Measurements from ENCODE around the gene UBE2F. TPM values are rescaled to one million over a fixed set of nuclear protein-coding genes. Genes with fewer than 3 reads are reported as not detected.
A peak's percentile ranks its signal among the peaks of the same experiment; 100 is the strongest.

UBE2F gene
- total and polyA plus RNA-seq, 9 of the 15 experiments (the other 6 are each of a cell fraction or from before 2014, with no cell fraction given), result 18.1 to 88.1 (median 53.0) TPM

DNA sequence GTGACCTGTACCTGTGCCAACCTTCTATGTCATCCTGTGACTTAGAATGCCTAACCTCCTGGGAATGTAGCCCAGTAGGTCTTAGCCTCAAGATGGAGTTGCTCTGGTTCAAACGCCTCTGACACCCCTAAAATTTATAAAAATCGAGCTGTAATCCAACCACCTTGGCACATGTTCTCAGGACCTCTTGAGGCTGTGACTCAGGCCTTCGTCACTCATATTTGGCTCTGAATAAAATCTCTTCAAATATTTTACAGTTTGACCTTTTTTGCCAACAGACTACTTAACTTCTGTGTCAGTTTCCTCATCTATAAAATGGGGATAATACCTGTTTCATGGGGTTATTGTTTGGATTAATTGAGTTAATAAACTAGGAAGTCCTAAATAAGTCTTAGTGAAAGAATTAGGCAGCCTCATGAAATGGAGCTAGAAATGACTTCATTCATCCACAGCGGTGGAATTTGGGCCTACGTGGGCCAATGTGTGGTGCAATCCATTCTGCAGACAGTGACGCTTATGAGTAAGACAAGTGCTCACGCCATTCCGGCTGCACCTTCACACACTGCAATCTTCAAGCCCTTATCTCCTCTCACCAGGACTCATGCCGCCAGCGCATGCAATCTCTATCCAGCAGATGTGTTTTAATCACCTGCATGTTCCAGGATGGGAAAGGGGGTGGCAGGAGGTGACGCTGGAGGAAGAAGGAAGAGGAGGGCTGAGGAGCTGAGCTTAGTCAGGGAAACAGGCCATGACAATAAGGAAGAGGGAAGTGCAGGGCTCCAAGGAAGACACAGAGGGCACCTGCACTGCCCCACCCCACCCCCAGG is 2.0 kb upstream of the UBE2F start (continued):
- TF ChIP-seq, protein P1, sequence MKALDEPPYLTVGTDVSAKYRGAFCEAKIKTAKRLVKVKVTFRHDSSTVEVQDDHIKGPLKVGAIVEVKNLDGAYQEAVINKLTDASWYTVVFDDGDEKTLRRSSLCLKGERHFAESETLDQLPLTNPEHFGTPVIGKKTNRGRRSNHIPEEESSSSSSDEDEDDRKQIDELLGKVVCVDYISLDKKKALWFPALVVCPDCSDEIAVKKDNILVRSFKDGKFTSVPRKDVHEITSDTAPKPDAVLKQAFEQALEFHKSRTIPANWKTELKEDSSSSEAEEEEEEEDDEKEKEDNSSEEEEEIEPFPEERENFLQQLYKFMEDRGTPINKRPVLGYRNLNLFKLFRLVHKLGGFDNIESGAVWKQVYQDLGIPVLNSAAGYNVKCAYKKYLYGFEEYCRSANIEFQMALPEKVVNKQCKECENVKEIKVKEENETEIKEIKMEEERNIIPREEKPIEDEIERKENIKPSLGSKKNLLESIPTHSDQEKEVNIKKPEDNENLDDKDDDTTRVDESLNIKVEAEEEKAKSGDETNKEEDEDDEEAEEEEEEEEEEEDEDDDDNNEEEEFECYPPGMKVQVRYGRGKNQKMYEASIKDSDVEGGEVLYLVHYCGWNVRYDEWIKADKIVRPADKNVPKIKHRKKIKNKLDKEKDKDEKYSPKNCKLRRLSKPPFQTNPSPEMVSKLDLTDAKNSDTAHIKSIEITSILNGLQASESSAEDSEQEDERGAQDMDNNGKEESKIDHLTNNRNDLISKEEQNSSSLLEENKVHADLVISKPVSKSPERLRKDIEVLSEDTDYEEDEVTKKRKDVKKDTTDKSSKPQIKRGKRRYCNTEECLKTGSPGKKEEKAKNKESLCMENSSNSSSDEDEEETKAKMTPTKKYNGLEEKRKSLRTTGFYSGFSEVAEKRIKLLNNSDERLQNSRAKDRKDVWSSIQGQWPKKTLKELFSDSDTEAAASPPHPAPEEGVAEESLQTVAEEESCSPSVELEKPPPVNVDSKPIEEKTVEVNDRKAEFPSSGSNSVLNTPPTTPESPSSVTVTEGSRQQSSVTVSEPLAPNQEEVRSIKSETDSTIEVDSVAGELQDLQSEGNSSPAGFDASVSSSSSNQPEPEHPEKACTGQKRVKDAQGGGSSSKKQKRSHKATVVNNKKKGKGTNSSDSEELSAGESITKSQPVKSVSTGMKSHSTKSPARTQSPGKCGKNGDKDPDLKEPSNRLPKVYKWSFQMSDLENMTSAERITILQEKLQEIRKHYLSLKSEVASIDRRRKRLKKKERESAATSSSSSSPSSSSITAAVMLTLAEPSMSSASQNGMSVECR (CRISPR knock-in tag; IDR thresholded peaks at IDR 0.05), result no peak
- TF ChIP-seq ZNF431 (CRISPR knock-in tag; IDR thresholded peaks at IDR 0.05) (peak; percentile 46; the same call in 1 of the 2 replicates), TAL1 (IDR thresholded peaks at IDR 0.05) (peak; percentile 99), ZNF165 (CRISPR knock-in tag; IDR thresholded peaks at IDR 0.05; ENCODE audit: borderline replicate concordance) (peak; percentile 91; the same call in 1 of the 2 replicates), ILF3 (IDR thresholded peaks at IDR 0.05; ENCODE audit: borderline replicate concordance) (no peak), NCOA1 (IDR thresholded peaks at IDR 0.05; ENCODE audit: low read depth) (peak; percentile 95), HDAC2 (IDR thresholded peaks at IDR 0.05) (peak; percentile 89), ZNF780A (CRISPR knock-in tag; IDR thresholded peaks at IDR 0.05) (no peak), PTRF (tag; IDR thresholded peaks at IDR 0.05) (peak; percentile 95), ZNF197 (CRISPR knock-in tag; IDR thresholded peaks at IDR 0.05; ENCODE audit: low read depth) (peak; percentile 43; the same call in 1 of the 2 replicates), CBX5 (IDR thresholded peaks at IDR 0.05; ENCODE audit: borderline replicate concordance, low read depth) (no peak; the same call in 1 of the 2 replicates), ZBTB26 (CRISPR knock-in tag; IDR thresholded peaks at IDR 0.05) (peak; percentile 84; the same call in 1 of the 2 replicates), ASH1L (IDR thresholded peaks at IDR 0.05; ENCODE audit: borderline replicate concordance, low read depth, partially characterized antibody) (no peak), ZBTB43 (CRISPR knock-in tag; IDR thresholded peaks at IDR 0.05) (no peak)
- TF ChIP-seq, protein P2, sequence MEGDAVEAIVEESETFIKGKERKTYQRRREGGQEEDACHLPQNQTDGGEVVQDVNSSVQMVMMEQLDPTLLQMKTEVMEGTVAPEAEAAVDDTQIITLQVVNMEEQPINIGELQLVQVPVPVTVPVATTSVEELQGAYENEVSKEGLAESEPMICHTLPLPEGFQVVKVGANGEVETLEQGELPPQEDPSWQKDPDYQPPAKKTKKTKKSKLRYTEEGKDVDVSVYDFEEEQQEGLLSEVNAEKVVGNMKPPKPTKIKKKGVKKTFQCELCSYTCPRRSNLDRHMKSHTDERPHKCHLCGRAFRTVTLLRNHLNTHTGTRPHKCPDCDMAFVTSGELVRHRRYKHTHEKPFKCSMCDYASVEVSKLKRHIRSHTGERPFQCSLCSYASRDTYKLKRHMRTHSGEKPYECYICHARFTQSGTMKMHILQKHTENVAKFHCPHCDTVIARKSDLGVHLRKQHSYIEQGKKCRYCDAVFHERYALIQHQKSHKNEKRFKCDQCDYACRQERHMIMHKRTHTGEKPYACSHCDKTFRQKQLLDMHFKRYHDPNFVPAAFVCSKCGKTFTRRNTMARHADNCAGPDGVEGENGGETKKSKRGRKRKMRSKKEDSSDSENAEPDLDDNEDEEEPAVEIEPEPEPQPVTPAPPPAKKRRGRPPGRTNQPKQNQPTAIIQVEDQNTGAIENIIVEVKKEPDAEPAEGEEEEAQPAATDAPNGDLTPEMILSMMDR (IDR thresholded peaks at IDR 0.05 in 2 of 3, conservative IDR thresholded peaks at IDR 0.05 in 1 of 3; ENCODE audit: insufficient read depth in 2 of 3, low read depth in 1 of 3, low read length in 3 of 3), result no peak
- TF ChIP-seq, protein P3, sequence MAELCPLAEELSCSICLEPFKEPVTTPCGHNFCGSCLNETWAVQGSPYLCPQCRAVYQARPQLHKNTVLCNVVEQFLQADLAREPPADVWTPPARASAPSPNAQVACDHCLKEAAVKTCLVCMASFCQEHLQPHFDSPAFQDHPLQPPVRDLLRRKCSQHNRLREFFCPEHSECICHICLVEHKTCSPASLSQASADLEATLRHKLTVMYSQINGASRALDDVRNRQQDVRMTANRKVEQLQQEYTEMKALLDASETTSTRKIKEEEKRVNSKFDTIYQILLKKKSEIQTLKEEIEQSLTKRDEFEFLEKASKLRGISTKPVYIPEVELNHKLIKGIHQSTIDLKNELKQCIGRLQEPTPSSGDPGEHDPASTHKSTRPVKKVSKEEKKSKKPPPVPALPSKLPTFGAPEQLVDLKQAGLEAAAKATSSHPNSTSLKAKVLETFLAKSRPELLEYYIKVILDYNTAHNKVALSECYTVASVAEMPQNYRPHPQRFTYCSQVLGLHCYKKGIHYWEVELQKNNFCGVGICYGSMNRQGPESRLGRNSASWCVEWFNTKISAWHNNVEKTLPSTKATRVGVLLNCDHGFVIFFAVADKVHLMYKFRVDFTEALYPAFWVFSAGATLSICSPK (IDR thresholded peaks at IDR 0.05; ENCODE audit: borderline replicate concordance), result no peak

All from K562 (cell line).